Activated effector memory CD4-positive, alpha-beta T cell treated with anti-CD3 and anti-CD28 coated beads, Interleukin-2, amount 50 U/mL, for 16 hours (primary cell): ENCODE results near the gene RPS16.
"Not testable (repeated sequence)": the region's sequence is repeated elsewhere in the genome, so short reads cannot be mapped to it uniquely, and the experiment has no call there.

Source experiments
- DNase-seq: peaks from one replicate; pipeline ENCODE4 v3.0.0-alpha.2; 2020

Gene RPS16

GRCh38 chr19:39435499-39436349, at the start of gene RPS16:
Gene RPS16 (minus strand): TSS chr19:39435949. CDS start chr19:39435895, 54 bp downstream.
- DNase-seq: peak; percentile 100

- DNase-seq: no peak
Observed at GRCh38 chr19:39483141-39483540, 47.4 kb upstream of the RPS16 start.

GRCh38 chr19:39481676-39482075, 45.9 kb upstream of the RPS16 start:
- DNase-seq: no peak

GRCh38 chr19:39481229-39481545, 45.4 kb upstream of the RPS16 start:
- DNase-seq: no peak

- DNase-seq: peak; percentile 99
Observed at GRCh38 chr19:39480337-39481228, 44.8 kb upstream of the RPS16 start, which contains the start of gene TIMM50. Gene TIMM50 (plus strand): TSS chr19:39480838. CDS start chr19:39480854, 16 bp downstream.

GRCh38 chr19:39479916-39480315, 44.2 kb upstream of the RPS16 start:
- DNase-seq: no peak

- DNase-seq: not testable (repeated sequence)
Observed at GRCh38 chr19:39479319-39479801, 43.6 kb upstream of the RPS16 start.

- DNase-seq: no peak
Observed at GRCh38 chr19:39475748-39476147, 40.0 kb upstream of the RPS16 start.

GRCh38 chr19:39474139-39474620, 38.4 kb upstream of the RPS16 start:
- peak; percentile 91 for DNase-seq

- DNase-seq: no peak
Observed at GRCh38 chr19:39473443-39473960, 37.8 kb upstream of the RPS16 start.

GRCh38 chr19:39472746-39473442, 37.1 kb upstream of the RPS16 start:
- DNase-seq: no peak

GRCh38 chr19:39471756-39472536, 36.2 kb upstream of the RPS16 start:
- no peak for DNase-seq

- no peak for DNase-seq
Observed at GRCh38 chr19:39470724-39471339, 35.1 kb upstream of the RPS16 start.

GRCh38 chr19:39469567-39469966, 33.8 kb upstream of the RPS16 start:
- DNase-seq: no peak

- DNase-seq: no peak
Observed at GRCh38 chr19:39469036-39469435, 33.3 kb upstream of the RPS16 start.

GRCh38 chr19:39467941-39468340, 32.2 kb upstream of the RPS16 start:
- no peak for DNase-seq

- no peak for DNase-seq
Observed at GRCh38 chr19:39465956-39466747, 30.4 kb upstream of the RPS16 start.

- DNase-seq: no peak
Observed at GRCh38 chr19:39463403-39463802, 27.7 kb upstream of the RPS16 start.

- not testable (repeated sequence) for DNase-seq
Observed at GRCh38 chr19:39451257-39451656, 15.5 kb upstream of the RPS16 start.

GRCh38 chr19:39449116-39449797, 13.5 kb upstream of the RPS16 start:
- no peak for DNase-seq
